Smooth muscle cell (in vitro differentiated cells): ENCODE data around the gene EML6. TPM values are rescaled to one million over a fixed set of nuclear protein-coding genes. Genes with fewer than 3 reads are reported as not detected.
A peak's percentile ranks its signal among the peaks of the same experiment; 100 is the strongest.

Source experiments
- DNase-seq: peaks from one replicate; lab custom pipeline; 2025; ENCODE audit not compliant: unreplicated experiment; lab: John Stamatoyannopoulos, UW
- H2AFZ ChIP-seq: fragments of 200-600 bp; sonication (generic); 2 replicates; pipeline ENCODE4 v1.6.0; 2016; ENCODE audit warnings: antibody characterized with exemption, low read depth, mild to moderate bottlenecking
- H3F3A ChIP-seq: fragments of 200-600 bp; sonication (generic); 2 replicates; pipeline ENCODE4 v1.6.0; 2017; ENCODE audit warnings: antibody characterized with exemption, low read depth
- H3K27ac ChIP-seq: fragments of 200-600 bp; sonication (generic); 2 replicates; pipeline ENCODE4 v1.5.1; 2016; ENCODE audit warnings: low read depth, mild to moderate bottlenecking
- H3K27me3 ChIP-seq: fragments of 200-600 bp; sonication (generic); 2 replicates; pipeline ENCODE4 v1.6.1; 2016; ENCODE audit warnings: low read depth, mild to moderate bottlenecking
- H3K36me3 ChIP-seq: fragments of 200-600 bp; sonication (generic); 2 replicates; pipeline ENCODE4 v1.5.1; 2016; ENCODE audit warnings: low read depth
- H3K4me1 ChIP-seq: fragments of 200-600 bp; sonication (generic); 2 replicates; pipeline ENCODE4 v1.5.1; 2016; ENCODE audit warnings: low read depth
- H3K4me2 ChIP-seq: fragments of 200-600 bp; sonication (generic); 2 replicates; pipeline ENCODE4 v1.6.0; 2016; ENCODE audit warnings: mild to moderate bottlenecking
- H3K4me3 ChIP-seq: fragments of 200-600 bp; sonication (generic); 2 replicates; pipeline ENCODE4 v1.5.1; 2016; ENCODE audit warnings: mild to moderate bottlenecking
- H3K79me2 ChIP-seq: fragments of 200-600 bp; sonication (generic); 2 replicates; pipeline ENCODE4 v1.6.0; 2016; ENCODE audit warnings: low read depth, mild to moderate bottlenecking
- H3K9ac ChIP-seq: fragments of 200-600 bp; sonication (generic); 2 replicates; pipeline ENCODE4 v1.6.0; 2016; ENCODE audit warnings: low read depth
- H3K9me3 ChIP-seq: fragments of 200-600 bp; sonication (generic); replicated peaks from 2 replicates; pipeline ENCODE4 v1.5.1; 2016; ENCODE audit warnings: low read depth
- H4K20me1 ChIP-seq: fragments of 200-600 bp; sonication (generic); 2 replicates; pipeline ENCODE4 v1.6.0; 2016; ENCODE audit warnings: low read depth
- CTCF ChIP-seq: fragments of 200-600 bp; sonication (generic); IDR thresholded peaks from 2 replicates; pipeline ENCODE4 v1.5.1; 2017; ENCODE audit warnings: borderline replicate concordance, mild to moderate bottlenecking, antibody characterized with exemption; ENCODE audit not compliant: insufficient read depth, poor library complexity, severe bottlenecking
- WGBS: methylation state at CpG from one replicate; pipeline ENCODE4 v1.1.7; 2016; ENCODE audit warnings: low lambda C conversion rate; 5-methylcytosine and 5-hydroxymethylcytosine counted together
- polyA plus RNA-seq: library from polyadenylated mRNA; unstranded; fragments of >200 nt; fragmentation: Nextera tagmentation; extraction: Ambion mirVana; gene quantifications from 2 replicates; pipeline ENCODE4 v1.2.1, GENCODE V29; 2016
- total RNA-seq: library from RNA; depleted of rRNA; stranded (reverse); fragments of >200 nt; gene quantifications from 2 replicates; pipeline ENCODE4 v1.2.3, GENCODE V29; 2014

Gene EML6
- total and polyA plus RNA-seq, 2 experiments from 2014 or later, result 0.49 to 0.54 TPM

DNA sequence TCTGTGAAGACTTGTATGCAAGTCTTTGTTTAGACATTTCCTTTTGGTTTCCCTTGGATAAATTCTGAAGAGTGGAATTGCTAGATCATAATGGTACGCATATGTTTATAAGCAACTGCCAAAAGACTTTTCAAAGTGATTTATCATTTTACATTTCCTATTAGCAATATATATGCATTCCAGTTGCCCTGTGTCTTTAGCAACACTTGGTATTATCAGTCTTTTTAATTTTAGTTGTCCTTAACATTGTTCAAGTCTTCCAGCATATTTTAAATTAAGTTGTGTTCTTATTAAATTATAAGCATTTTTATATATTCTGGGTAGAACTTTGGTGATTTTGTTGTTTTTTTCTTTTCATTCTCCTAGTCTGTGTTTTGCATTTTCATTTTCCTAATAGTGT, 81.8 kb downstream of the EML6 start:
- H2AFZ ChIP-seq, result no peak overlapping the region
- peaks cover 4% of the 10 kb centered on the region for H3K4me1 ChIP-seq
- no peaks in the 10 kb centered on the region for H4K20me1 ChIP-seq
- WGBS, result 97% methylated on average over 1 of the region's 1 CpG
- H3K79me2 ChIP-seq, result no peaks in the 10 kb centered on the region
- no peak for TF ChIP-seq CTCF
- no peaks in the 10 kb centered on the region for H3K36me3 ChIP-seq
- H3K27ac ChIP-seq, result no peak overlapping the region
- H3K4me3 ChIP-seq, result no peak overlapping the region
- DNase-seq, result no peak
- no peak overlapping the region for H3K4me2 ChIP-seq
- H3K9me3 ChIP-seq, result no peaks in the 10 kb centered on the region
- no peaks in the 10 kb centered on the region for H3F3A ChIP-seq
- no peaks in the 10 kb centered on the region for H3K27me3 ChIP-seq
- no peak overlapping the region for H3K9ac ChIP-seq

DNA sequence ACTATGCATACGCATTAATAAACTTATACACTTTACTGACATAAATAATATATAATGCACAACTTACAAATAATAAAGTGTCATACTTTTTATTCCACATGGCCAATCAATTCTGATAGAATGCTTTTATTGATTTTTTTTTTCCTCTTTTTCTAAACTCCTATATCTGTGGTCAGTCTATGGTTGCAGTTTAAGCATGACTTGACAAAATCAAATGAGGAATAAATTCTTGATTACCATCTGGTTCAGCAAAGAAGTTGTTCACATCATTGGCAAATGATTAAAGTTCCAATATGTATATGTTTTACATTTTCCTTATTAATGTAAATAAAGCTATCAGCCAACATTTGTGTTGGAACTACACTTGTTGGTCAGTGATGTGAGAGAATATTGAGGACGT, 83.5 kb downstream of the EML6 start:
- 92% methylated on average over 2 of the region's 2 CpGs for WGBS
- Histone ChIP-seq H3K36me3 (no peaks in the 10 kb centered on the region), H3K4me3 (no peak overlapping the region), H3K9me3 (no peaks in the 10 kb centered on the region), H3K27me3 (no peaks in the 10 kb centered on the region), H3K4me2 (no peak overlapping the region), H3K79me2 (no peaks in the 10 kb centered on the region), H3K9ac (no peak overlapping the region), H2AFZ (no peak overlapping the region), H3K4me1 (peaks cover 4% of the 10 kb centered on the region), H3K27ac (no peak overlapping the region), H4K20me1 (no peaks in the 10 kb centered on the region), H3F3A (no peaks in the 10 kb centered on the region)
- DNase-seq, result no peak
- no peak for TF ChIP-seq CTCF

DNA sequence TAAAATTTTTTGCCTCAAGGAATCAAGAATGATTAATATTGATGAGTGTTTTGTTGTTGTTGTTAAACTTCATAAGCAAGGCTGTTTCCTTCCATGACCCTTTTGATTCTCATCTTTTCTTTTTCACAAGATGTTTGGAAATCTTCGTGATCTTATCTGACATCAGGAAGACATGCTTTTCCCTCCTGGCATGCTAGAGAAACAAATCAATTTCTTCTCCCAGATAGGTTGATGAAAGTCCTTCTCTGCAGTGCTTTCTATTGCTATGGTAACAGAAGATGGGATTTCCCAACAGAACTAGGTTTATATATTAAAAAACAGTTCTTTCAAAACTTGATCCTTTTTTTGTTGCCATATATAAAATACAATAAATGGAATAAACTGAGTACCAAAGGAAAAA, 85.2 kb downstream of the EML6 start:
- WGBS, result 81% methylated on average over 1 of the region's 1 CpG
- Histone ChIP-seq H4K20me1 (no peaks in the 10 kb centered on the region), H3K27me3 (no peaks in the 10 kb centered on the region), H3K79me2 (no peaks in the 10 kb centered on the region), H3K27ac (no peak overlapping the region), H3K4me2 (no peak overlapping the region), H3K4me1 (peaks cover 4% of the 10 kb centered on the region), H3K9ac (no peak overlapping the region), H2AFZ (no peak overlapping the region), H3K36me3 (no peaks in the 10 kb centered on the region), H3K4me3 (no peak overlapping the region), H3F3A (no peaks in the 10 kb centered on the region), H3K9me3 (no peaks in the 10 kb centered on the region)
- TF ChIP-seq CTCF, result no peak
- no peak for DNase-seq

DNA sequence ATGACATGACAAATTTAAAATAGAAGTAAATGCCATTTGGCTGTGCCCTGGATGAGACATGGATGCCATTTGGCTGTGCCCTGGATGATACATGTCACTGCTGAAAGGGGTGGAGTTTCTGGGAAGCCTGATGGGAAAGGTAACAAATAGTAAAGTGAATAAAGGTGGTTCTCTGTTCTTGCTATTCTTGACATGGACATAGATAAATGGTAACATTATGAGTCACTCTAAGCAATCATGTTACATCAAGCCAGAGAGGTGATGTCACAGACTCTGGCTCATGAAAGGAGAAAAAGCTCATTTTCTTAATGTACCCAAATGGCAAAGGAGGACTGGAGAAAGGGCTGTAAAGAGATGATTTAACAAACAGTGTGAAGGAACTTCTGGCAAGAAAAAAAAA, 86.4 kb downstream of the EML6 start:
- Histone ChIP-seq H3K79me2 (no peaks in the 10 kb centered on the region), H4K20me1 (no peaks in the 10 kb centered on the region), H3K4me2 (no peak overlapping the region), H3K9ac (no peak overlapping the region), H3K4me3 (no peak overlapping the region), H3K36me3 (no peaks in the 10 kb centered on the region), H3K4me1 (peaks cover 7% of the 10 kb centered on the region), H3K9me3 (no peaks in the 10 kb centered on the region), H3K27ac (peak overlapping the region; percentile 63), H2AFZ (no peak overlapping the region), H3F3A (no peaks in the 10 kb centered on the region), H3K27me3 (no peaks in the 10 kb centered on the region)
- no peak for TF ChIP-seq CTCF
- no peak for DNase-seq
